Smooth muscle cell (in vitro differentiated cells): ENCODE results near the gene FHOD3. TPM values are rescaled to one million over a fixed set of nuclear protein-coding genes. Genes with fewer than 3 reads are reported as not detected.

ENCODE experiments used
- DNase-seq: peaks from one replicate; lab custom pipeline; 2025; ENCODE audit not compliant: unreplicated experiment; lab: John Stamatoyannopoulos, UW
- H2AFZ ChIP-seq: fragments of 200-600 bp; sonication (generic); 2 replicates; pipeline ENCODE4 v1.6.0; 2016; ENCODE audit warnings: antibody characterized with exemption, low read depth, mild to moderate bottlenecking
- H3F3A ChIP-seq: fragments of 200-600 bp; sonication (generic); 2 replicates; pipeline ENCODE4 v1.6.0; 2017; ENCODE audit warnings: antibody characterized with exemption, low read depth
- H3K27ac ChIP-seq: fragments of 200-600 bp; sonication (generic); 2 replicates; pipeline ENCODE4 v1.5.1; 2016; ENCODE audit warnings: low read depth, mild to moderate bottlenecking
- H3K27me3 ChIP-seq: fragments of 200-600 bp; sonication (generic); 2 replicates; pipeline ENCODE4 v1.6.1; 2016; ENCODE audit warnings: low read depth, mild to moderate bottlenecking
- H3K36me3 ChIP-seq: fragments of 200-600 bp; sonication (generic); 2 replicates; pipeline ENCODE4 v1.5.1; 2016; ENCODE audit warnings: low read depth
- H3K4me1 ChIP-seq: fragments of 200-600 bp; sonication (generic); 2 replicates; pipeline ENCODE4 v1.5.1; 2016; ENCODE audit warnings: low read depth
- H3K4me2 ChIP-seq: fragments of 200-600 bp; sonication (generic); 2 replicates; pipeline ENCODE4 v1.6.0; 2016; ENCODE audit warnings: mild to moderate bottlenecking
- H3K4me3 ChIP-seq: fragments of 200-600 bp; sonication (generic); 2 replicates; pipeline ENCODE4 v1.5.1; 2016; ENCODE audit warnings: mild to moderate bottlenecking
- H3K79me2 ChIP-seq: fragments of 200-600 bp; sonication (generic); 2 replicates; pipeline ENCODE4 v1.6.0; 2016; ENCODE audit warnings: low read depth, mild to moderate bottlenecking
- H3K9ac ChIP-seq: fragments of 200-600 bp; sonication (generic); 2 replicates; pipeline ENCODE4 v1.6.0; 2016; ENCODE audit warnings: low read depth
- H3K9me3 ChIP-seq: fragments of 200-600 bp; sonication (generic); replicated peaks from 2 replicates; pipeline ENCODE4 v1.5.1; 2016; ENCODE audit warnings: low read depth
- H4K20me1 ChIP-seq: fragments of 200-600 bp; sonication (generic); 2 replicates; pipeline ENCODE4 v1.6.0; 2016; ENCODE audit warnings: low read depth
- WGBS: methylation state at CpG from one replicate; pipeline ENCODE4 v1.1.7; 2016; ENCODE audit warnings: low lambda C conversion rate; 5-methylcytosine and 5-hydroxymethylcytosine counted together
- polyA plus RNA-seq: library from polyadenylated mRNA; unstranded; fragments of >200 nt; fragmentation: Nextera tagmentation; extraction: Ambion mirVana; gene quantifications from 2 replicates; pipeline ENCODE4 v1.2.1, GENCODE V29; 2016
- total RNA-seq: library from RNA; depleted of rRNA; stranded (reverse); fragments of >200 nt; gene quantifications from 2 replicates; pipeline ENCODE4 v1.2.3, GENCODE V29; 2014
- TF ChIP-seq, protein P1 (sequence below): fragments of 200-600 bp; sonication (generic); IDR thresholded peaks from 2 replicates; pipeline ENCODE4 v1.5.1; 2017; ENCODE audit warnings: borderline replicate concordance, mild to moderate bottlenecking, antibody characterized with exemption; ENCODE audit not compliant: insufficient read depth, poor library complexity, severe bottlenecking

Gene FHOD3
- total and polyA plus RNA-seq, 2 experiments from 2014 or later, result 6.3 to 19.4 TPM

DNA sequence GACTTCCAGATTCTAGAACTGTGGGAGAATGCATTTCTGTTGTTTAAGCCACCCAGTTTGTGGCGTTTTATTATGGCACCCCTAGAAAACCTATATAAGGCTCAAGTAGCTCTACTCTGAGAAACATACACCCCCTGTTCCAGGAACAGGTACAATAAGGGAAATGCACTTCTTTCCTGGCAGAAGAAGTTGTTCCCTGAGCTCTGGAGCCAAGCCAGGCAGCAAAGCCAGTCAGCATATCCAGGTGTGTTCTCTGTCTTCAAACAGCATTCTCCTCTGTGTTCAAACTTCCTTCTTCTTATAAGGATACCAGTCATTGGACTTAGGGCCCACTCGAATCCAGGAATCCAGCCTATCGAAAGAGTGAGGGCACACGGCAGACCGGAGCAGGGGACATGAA, 434.8 kb downstream of the FHOD3 start:
- Histone ChIP-seq H4K20me1 (no peaks in the 10 kb centered on the region), H3K4me1 (no peaks in the 10 kb centered on the region), H3K4me2 (no peak overlapping the region), H2AFZ (no peak overlapping the region), H3K9me3 (no peaks in the 10 kb centered on the region), H3F3A (no peaks in the 10 kb centered on the region), H3K27me3 (no peaks in the 10 kb centered on the region), H3K79me2 (no peaks in the 10 kb centered on the region), H3K36me3 (no peaks in the 10 kb centered on the region), H3K27ac (no peak overlapping the region), H3K4me3 (no peak overlapping the region), H3K9ac (no peak overlapping the region)
- no peak for DNase-seq
- 83% methylated on average over 5 of the region's 5 CpGs for WGBS
- TF ChIP-seq, protein P1, sequence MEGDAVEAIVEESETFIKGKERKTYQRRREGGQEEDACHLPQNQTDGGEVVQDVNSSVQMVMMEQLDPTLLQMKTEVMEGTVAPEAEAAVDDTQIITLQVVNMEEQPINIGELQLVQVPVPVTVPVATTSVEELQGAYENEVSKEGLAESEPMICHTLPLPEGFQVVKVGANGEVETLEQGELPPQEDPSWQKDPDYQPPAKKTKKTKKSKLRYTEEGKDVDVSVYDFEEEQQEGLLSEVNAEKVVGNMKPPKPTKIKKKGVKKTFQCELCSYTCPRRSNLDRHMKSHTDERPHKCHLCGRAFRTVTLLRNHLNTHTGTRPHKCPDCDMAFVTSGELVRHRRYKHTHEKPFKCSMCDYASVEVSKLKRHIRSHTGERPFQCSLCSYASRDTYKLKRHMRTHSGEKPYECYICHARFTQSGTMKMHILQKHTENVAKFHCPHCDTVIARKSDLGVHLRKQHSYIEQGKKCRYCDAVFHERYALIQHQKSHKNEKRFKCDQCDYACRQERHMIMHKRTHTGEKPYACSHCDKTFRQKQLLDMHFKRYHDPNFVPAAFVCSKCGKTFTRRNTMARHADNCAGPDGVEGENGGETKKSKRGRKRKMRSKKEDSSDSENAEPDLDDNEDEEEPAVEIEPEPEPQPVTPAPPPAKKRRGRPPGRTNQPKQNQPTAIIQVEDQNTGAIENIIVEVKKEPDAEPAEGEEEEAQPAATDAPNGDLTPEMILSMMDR, result no peak

DNA sequence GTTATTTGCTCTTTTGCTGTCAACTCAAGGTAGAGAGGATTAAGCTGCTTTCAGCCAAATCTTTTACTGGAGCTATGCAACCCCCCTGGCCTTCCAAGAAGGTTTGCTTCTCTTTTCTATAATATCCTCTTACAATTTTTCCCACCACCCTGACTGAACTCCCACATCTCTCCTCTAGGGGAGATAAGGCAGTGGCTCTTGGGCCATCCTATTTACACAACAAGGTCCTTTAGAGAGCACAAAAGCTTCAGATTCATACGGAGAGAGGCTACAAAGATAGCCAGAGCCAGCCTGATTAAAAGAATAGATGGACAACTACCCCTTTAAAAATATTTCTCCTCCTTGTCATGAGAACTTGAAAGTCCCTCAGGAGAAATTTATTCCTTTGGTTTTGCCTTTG, 435.6 kb downstream of the FHOD3 start:
- Histone ChIP-seq H3K4me3 (no peak overlapping the region), H3K79me2 (no peaks in the 10 kb centered on the region), H4K20me1 (no peaks in the 10 kb centered on the region), H3K27ac (no peak overlapping the region), H3K4me2 (no peak overlapping the region), H2AFZ (no peak overlapping the region), H3F3A (no peaks in the 10 kb centered on the region), H3K9me3 (no peaks in the 10 kb centered on the region), H3K4me1 (no peaks in the 10 kb centered on the region), H3K27me3 (no peaks in the 10 kb centered on the region), H3K36me3 (no peaks in the 10 kb centered on the region), H3K9ac (no peak overlapping the region)
- TF ChIP-seq, protein P1, result no peak
- 70% methylated on average over 1 of the region's 1 CpG for WGBS
- DNase-seq, result no peak

GRCh38 chr18:36734596-36734995, 437.1 kb downstream of the FHOD3 start:
- no peak for DNase-seq
- Histone ChIP-seq H3K4me3 (no peak overlapping the region), H3F3A (no peaks in the 10 kb centered on the region), H3K27me3 (no peaks in the 10 kb centered on the region), H4K20me1 (no peaks in the 10 kb centered on the region), H3K9ac (no peak overlapping the region), H3K9me3 (no peaks in the 10 kb centered on the region), H3K4me1 (no peaks in the 10 kb centered on the region), H3K79me2 (no peaks in the 10 kb centered on the region), H3K36me3 (no peaks in the 10 kb centered on the region), H3K4me2 (no peak overlapping the region), H3K27ac (no peak overlapping the region), H2AFZ (no peak overlapping the region)
- 95% methylated on average over 4 of the region's 4 CpGs for WGBS
- TF ChIP-seq, protein P1, result no peak

GRCh38 chr18:36735130-36735529, 437.6 kb downstream of the FHOD3 start:
- Histone ChIP-seq H4K20me1 (no peaks in the 10 kb centered on the region), H3K36me3 (no peaks in the 10 kb centered on the region), H2AFZ (no peak overlapping the region), H3K4me2 (no peak overlapping the region), H3K27me3 (no peaks in the 10 kb centered on the region), H3K9ac (no peak overlapping the region), H3K4me3 (no peak overlapping the region), H3F3A (no peaks in the 10 kb centered on the region), H3K79me2 (no peaks in the 10 kb centered on the region), H3K4me1 (no peaks in the 10 kb centered on the region), H3K9me3 (no peaks in the 10 kb centered on the region), H3K27ac (no peak overlapping the region)
- no peak for DNase-seq
- TF ChIP-seq, protein P1, result no peak
- WGBS, result 70% methylated on average over 2 of the region's 2 CpGs
